Islet of Langerhans (tissue), 1 donor: ENCODE results near the gene AGMO.

Source experiments
- FAIRE-seq: peaks from one replicate; lab custom pipeline; 2011; peaks lifted over from hg19 to GRCh38; lab: Jason Lieb, UNC

Gene AGMO

DNA sequence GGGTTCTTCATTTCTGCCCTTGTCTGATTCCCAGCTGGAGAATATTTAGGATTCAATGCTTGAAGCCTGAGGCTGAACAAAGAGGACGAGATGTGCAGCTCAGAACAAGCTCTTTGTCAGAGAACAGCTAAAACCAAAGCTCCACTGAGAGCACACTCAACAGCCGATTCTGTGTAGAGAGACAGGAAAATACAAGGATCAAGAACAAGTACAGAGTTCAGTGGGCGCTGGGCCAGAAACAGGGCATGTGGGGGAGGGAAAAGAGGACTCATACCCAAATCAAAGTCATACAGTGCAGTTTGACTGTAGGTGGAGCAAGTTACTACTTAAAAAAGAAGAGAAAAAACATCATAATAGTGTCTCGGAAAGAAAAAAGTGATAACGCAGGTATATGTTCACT, at the start of gene AGMO:
Gene AGMO, minus strand, starts transcription at position 181 of the 400 bp plus-strand sequence.
- FAIRE-seq: no peak

DNA sequence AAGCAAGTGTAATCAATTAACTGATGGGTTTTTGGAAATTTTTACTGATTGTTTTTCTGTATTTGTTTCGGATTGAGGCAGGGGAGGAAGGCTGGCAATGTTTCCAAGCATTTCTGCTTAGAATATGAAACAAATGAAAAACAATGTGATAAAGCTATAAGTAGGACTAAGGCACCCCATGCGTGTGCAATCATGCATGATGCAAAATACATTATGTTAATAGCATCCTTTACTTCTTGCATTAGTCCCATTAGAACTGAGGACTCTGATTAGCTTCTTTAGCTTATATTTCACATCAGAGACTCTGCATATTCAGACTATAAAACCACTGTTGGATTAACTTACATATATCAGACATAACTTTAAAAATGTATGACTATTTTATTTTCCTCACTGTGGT, 48.7 kb upstream of the AGMO start:
- FAIRE-seq: no peak

DNA sequence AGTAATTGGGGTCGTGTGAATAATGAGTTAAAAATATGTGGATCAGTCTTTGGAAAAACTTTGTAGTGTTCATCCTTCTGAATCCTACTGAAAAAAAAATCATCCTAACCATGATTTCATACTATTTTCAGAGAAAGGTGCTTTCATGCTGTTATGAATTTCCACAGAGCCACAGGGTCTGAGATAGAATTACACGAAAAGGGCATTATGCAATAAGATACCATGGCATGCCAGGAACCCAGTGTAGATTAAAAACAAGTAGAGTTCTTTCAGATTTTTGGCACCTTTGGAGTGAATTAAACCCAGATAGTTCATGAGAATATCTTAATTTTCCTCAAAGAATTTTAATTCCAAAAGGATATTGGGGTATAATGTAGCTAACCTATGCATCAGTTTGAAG, 47.5 kb upstream of the AGMO start:
- no peak for FAIRE-seq

DNA sequence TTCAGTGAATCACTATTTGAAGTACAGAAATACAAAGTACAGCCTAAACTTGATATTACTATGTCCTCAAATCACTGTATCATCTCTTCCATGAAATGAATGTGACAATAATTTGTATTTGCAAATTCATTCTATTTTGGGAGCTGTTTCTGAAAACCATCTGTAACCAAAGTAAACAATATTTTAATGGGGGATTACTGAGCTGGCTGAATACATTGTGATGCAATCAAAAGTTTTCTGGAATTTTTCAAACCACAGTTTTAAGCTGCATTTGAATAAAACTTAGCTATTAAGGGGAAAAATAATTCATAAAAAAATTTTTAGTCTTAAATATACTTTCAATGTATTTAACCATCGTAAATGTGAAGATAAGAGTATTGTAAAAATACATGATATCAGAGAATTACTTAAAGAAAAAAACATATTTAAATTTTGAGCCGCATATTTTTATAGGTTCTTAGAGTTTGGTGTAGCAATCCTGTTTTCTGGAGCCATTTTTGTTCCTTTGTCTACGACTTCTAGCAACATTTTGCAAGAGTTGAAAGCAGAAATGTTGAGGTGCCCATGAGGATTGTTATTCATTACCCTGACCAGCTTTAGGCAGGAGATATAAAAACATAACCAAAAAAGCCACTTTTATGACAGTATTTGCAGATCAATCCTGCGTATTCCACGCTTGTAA, 45.9 kb upstream of the AGMO start:
- FAIRE-seq: no peak

DNA sequence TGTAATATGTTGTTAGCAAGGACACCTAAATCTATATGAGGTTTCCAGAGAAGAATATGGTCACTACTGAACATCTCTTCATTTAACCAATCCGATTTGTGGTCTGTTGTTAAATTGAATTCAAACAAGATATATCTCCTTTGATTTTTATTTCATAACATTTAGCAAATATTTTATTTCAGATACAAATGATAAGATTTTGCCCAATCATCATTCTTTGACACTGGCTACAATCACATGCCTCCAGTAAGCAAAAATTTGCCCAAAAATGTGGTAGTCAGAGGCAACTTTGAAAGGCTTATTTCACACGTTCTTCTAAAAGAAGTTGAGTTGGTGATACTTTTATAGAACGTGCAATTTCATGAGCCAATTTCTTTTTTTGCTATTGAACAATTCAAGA, 44.7 kb upstream of the AGMO start:
- no peak for FAIRE-seq

DNA sequence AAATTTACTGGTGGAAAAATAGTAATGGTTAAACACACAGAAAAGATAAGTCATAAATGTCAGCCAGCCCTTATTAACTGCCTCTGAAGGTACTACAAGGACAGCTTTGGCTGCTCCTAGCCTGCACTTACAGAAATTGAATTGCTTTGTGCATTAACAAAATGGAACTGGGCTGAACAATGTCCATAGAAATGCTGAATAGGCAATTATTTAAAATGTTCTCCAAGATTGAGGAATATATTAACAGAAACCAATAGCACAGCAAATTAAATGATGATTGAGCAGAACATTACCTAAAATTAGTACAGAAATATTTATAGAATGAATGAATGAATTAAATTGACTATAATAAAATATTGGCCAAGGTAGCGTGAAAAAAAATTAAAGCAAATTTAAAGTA, 42.4 kb upstream of the AGMO start:
- no peak for FAIRE-seq

DNA sequence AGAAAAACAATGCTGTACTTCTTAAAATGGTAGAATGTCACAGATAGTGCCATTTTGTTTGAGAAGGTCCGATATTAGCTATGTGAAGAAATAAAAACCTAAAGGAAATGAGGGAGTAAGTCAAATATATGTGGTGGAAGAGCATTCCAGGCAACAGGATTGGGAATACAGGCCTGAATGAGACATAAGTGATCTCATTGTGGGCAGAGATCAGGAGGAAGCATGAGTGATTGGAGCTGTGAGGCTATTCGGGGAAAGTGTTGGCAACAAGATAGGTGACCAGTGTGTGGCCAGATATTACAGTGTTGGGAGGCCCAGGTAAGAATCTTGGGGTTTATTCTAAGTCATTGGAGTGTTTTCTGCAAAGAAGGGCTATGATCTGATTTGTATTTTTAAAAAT, 41.3 kb upstream of the AGMO start:
- FAIRE-seq: no peak

DNA sequence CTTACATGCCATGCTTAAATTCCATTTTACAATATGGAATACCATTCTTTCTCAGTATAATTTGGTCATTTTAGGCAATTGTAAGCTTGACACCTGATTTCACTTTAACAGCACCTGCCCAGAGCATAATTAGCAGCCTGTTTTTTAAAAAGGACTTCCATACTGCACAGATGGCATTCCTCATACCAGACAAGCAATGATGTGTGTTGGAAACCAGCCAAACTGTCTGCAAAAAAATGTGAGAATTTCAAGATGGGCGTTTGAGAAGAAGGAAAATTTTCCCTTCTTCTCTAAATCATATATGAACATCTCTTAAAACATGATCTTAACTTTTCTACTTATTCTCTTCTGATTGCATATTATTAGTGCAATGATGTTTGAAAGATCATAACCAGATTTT, 40.4 kb upstream of the AGMO start:
- FAIRE-seq: no peak

DNA sequence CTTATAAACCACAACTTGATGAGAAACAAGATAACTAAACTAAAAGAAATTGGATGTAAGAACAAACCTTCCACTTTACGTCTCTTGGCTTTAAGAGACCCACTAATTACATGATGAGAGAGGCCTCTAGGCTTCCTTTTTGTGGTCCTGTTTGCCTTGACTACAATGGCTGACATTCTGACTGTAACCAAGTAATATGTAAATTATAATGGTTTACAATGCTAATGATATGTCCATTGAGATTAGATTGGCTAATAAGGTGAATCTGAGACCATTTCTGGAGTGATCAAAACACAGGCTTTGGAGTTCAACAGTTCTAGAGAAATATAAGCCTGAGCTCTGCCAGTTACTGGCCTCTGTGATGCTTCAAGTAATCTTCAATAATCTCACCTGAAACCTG, 39.4 kb upstream of the AGMO start:
- no peak for FAIRE-seq

DNA sequence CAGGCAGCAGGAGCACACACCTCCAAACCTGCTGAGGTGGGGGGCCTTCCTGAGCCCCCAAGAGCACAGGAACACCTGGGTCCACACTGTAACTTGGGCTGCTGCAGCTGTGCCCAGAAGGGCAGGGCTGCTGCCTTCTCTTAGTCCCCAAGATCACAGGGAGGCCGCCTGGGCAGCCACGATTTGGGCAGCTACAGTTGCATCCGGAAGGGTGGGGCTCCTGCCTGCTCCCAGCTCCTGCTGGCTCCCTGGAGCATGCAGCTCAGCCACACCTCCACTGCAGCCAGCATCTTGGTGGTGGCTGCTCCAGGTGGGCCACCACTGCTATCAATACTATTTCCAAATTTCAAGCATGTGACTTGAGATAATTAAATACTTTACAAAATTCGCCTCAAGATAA, 38.5 kb upstream of the AGMO start:
- no peak for FAIRE-seq

DNA sequence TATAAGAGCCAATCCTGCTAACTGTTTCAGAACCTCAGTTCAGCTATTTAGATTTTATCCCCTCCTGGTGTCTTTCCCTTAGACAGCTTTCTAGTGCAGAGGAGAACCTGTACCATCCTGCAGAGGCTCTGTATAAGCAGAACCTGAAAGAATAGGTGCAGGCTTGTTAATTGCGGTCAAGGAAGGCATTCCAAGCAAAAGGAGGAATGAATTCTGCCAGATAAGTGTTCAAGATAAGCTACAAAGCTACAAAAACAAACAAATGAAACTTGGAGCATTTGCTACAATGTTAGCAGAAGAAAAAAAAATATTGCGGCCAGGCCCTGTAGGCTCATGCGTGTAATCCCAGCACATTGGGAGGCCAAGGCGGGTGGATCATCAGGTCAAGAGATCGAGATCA, 32.6 kb upstream of the AGMO start:
- no peak for FAIRE-seq

DNA sequence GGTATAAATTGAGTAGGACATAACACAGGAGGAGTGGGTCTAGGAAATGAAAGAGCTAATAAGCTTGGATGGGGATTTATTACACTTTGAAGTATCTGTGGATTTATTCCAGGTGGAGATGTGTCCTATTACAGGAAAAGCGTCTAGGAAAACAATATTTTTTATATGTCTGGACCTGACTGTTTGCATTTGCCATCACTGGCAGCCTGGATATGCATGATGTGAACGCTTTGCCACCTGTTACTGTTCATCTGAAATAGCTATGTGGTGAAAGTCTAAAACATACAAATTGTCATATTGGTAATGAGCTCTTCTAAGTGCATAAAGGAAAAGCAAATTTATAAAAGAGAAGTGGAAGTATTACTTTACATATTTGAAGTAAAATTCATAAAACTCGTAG, 31.6 kb upstream of the AGMO start:
- no peak for FAIRE-seq

DNA sequence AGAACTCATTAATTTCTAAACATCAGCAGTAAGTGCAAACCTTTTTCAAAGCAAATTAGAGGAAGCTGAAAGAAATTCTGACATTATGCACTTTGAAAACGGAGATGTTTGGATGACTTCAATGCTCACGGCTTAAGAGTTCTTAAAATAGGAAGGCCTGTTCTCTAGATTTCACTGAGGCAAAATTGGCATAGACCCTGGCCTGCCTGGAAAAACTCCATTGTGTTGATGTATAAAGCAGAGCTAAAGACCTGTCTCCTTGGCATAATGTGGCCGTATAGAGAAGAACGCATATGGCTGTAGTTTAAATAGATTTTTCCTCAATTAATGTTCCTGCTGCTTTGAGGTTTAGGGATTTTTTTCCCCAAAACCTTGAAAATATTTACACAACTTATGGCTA, 24.5 kb upstream of the AGMO start:
- FAIRE-seq: no peak

DNA sequence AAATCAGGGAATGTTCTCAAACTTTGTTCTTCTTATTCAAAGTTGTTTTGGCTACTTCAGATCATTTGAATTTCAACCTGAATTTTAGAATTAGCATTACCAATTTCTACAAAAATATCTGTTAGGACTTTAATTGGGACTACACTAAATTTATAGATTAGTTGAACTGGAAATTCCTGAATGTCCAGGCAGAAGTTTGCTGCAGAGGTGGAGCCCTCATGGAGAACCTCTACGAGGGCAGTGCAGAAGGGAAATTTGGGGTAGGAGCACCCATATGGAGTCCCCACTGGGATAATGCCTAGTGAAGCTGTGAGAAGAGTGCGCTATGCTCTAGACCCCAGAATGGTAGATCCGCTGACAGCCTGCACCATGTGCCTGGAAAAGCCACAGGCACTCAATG, 22.8 kb upstream of the AGMO start:
- FAIRE-seq: no peak

DNA sequence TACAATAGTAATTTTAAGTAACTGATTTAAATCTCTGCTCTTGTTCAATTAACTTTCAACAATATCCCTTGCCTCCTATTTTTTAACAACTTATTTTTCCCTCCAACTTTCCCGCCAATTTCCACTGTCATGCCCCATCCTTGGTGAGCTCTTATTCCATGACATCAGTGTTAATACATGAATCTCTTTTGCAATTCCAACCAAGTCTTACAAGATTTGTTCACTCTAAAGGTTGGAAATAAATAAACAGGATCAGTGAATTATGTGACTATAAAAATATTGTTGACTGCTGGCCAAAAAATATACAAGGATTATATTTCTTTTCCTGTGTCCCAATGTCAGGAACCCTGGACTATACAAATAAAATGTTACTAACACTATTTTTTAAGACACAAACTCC, 21.0 kb upstream of the AGMO start:
- FAIRE-seq: no peak

DNA sequence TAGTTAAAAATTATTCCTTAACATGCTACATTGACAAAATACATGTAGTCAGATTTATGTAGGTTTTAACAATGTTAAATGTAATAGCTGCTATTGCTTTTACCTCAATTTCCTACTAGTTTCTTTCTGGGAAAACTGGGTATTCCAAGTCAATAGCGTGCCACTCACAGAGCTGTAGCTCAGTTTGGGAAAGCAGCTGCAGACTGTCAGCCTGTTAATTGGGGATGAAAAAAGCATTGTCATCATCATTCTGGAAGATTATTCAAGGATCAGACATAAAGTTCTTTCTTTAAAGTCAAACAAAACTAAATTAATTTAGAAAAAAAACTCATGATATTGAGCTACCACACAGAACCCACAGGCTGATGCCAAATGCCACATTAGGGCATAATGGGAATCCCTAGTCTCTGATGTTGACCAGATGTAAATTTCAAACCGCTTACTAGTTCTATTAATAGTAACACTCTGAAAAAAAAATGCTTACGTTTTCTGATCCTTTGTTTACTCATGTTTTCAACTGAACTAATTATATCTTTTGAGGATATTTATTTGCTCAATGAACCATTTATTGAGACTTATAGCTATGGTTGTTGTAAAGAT, 19.6 kb upstream of the AGMO start:
- peak; percentile 96 for FAIRE-seq

DNA sequence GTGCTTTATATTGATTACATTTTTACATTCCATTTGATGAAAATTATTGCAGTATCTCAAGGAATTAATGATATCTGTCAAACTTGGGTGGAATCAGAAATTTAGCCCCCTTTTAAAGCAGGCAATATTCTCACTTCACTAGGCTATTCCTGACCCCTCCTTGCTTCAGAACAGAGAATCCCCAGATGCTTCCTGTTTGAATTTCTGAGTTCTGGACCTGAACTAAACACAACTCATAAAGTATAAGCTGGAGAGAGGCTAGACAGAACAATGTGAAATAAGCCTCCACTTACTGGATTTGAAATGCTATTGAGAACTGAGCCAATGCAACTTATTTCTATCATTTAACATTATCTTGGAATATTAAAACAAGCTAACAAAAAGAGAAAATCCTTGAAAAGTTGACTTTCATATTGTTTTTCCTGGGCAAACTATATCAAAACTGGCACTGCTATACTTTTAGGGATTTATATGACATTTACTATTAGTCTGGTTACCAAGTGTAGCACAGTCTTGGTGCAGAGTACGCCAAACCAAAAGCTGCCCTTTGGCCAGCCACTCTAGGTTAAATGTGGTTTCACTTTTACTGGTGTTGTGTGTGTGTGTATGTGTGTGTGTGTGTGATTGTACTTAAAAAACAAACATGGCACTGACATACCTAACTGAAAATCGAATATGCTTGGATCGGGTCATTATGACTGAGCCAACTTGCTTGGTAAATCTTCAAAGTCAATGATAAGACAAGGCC, 19.0 kb upstream of the AGMO start:
- no peak for FAIRE-seq

DNA sequence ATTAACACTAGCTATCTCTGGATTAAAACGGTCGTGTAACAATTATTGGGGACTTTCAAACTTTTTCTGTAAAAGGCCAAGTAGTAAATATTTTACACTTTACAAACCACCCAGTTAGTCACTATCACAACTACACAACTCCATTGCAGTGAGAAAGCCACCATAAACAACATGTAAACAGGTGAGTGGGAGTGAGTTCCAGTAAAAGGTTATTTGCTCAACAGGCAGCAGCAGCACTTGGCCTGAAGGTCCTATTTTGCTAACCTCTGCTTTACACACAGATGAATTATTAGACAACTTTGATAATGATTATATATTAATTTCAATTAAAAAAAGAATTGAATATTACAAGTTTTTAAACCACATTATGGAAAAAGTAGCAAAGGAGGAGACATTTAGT, 15.8 kb upstream of the AGMO start:
- FAIRE-seq: no peak

DNA sequence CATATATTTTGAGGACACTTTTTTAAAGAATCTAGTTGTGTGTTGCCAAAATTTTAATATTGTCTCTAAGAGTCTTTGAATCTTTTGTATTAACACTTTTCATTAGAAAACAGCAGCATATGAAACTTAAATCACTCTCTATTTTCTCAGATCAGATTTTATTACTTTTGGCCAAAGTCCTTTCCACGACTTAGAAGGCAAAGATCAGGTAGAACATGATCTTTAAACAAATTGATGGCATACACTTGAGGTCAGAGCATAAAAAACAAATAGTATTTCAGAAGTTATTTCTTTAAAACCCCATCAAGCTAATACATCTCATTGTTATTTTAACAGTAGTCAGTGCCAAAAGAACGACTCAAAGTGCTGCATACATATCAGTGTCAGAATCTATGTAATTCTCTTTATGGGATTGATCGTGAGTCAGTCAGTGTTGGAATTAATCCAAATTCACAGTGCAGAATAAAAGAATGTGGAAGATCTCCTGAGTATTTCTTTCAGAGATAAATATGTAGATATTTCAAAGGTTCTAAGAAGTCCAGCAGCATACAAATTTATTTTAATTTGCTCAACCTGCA, 9.6 kb upstream of the AGMO start:
- no peak for FAIRE-seq

DNA sequence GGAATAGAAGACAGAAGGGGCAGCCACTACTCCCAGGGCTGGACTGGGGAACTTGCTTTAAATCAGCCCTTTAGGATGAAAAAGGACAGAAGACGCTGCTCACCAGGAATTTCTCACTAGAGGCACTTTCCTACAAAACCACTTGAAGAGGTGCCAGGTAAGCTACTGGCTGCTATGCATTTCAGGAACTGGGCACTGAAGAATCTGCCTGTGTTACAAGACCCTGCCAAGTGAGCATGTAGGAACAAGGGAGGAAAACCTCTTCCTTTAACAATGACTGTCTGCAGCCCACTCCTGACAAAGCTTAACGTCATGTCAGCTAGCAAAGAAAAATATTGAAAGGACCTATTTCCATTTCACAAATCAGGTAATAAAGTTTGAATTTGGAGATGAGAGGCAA, 5.8 kb upstream of the AGMO start:
- FAIRE-seq: no peak

DNA sequence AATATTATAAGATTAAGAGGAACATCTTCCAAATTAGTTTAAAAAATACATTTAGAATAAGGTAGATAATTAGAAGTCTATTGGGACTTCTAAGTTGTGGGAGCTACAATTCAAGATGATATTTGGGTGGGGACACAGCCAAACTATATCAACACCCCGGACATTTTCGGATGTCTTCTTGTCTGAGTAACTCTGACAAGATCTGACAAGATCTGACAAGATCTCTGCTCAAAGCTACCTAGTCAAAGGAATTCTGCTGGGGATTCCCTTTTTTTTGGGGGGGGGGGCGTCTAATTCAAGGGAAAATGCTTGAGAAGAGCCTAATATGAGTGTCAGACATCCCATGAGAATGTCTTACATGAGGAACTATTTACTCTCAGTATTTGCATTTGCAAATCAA, 5.2 kb upstream of the AGMO start:
- FAIRE-seq: no peak

DNA sequence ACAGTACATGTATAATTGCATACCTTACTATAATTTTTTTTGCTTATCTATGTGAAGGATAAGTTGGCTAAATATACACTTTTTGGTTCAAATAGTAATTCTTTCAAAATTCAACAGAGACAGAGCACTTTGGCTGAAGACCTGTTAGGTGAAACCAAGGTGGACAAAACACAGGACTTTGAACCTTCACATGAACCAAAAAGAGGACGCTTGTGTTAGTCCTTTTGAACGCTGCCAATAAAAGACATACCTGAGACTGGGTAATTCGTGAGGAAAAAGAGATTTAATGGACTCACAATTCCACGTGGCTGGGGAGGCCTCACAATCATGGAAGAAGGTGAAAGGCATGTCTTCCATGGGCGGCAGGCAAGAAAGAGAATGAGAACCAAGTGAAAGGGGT, 4.7 kb upstream of the AGMO start:
- no peak for FAIRE-seq

DNA sequence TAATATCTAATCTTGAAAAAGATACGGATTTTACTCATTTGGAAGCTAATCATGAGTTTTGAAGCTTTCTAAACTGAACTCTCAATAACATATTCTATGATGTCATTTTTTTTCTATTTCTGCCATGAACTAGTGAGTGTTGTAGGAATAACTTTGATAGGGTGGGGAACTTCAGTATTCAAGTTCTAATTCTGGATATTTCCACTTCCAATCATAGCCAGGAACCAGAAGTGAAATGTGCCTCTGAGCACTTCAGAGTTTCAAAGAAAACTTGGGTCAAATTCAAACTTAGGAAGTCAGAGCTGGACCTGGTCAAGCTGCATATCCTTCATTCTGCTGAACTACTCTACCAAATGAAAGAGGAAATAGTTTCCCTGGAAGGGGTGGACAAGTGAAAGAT, 847 bp downstream of the AGMO start:
- FAIRE-seq: no peak
